ENCODE results near the gene YARS2.
A peak's percentile ranks its signal among the peaks of the same experiment; 100 is the strongest.
"Not testable (repeated sequence)": the region's sequence is repeated elsewhere in the genome, so short reads cannot be mapped to it uniquely, and the experiment has no call there.

YARS2 gene

DNA sequence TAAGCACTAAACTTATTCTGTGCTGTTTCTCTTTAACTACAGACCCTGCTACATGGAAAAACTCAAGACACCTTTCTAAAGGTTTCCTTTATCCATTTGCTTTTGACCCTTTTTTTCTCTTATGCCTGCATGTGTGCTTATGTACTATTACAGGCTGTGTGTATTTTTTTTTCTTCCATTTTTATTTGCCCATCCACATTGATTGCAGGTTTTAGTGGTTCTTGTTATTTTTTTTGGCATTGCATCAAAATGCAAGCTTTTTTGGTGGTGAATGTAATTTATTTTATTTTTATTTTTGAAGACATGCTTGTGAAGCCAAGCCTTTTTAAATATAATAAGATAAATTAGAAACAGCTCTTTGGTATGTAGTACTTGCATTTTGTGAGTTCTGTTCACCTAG is 49.9 kb downstream of the YARS2 start:
- H4K8ac ChIP-seq (ENCODE audit: low read depth, low read length) = no peak overlapping the region
- H3K4me1 ChIP-seq (ENCODE audit: control insufficient read depth in 1 of 2, insufficient read depth in 2 of 2, low read length in 2 of 2) = no peaks in the 10 kb centered on the region
- H3K9me3 ChIP-seq (ENCODE audit: insufficient read depth, low read depth, low read length) = no peaks in the 10 kb centered on the region
- no peak overlapping the region for H2BK5ac ChIP-seq (ENCODE audit: low read depth, low read length, poor library complexity)
- H4K91ac ChIP-seq (ENCODE audit: low read depth, low read length) = no peak overlapping the region
- no peak overlapping the region for H3K14ac ChIP-seq (ENCODE audit: low read length)
- no peak overlapping the region for H3K4me2 ChIP-seq (ENCODE audit: low read length)
- H2BK120ac ChIP-seq (ENCODE audit: insufficient read depth, low read length, poor library complexity) = no peak overlapping the region
- H3K27ac ChIP-seq (ENCODE audit: low read depth, low read length) = no peak overlapping the region
- no peaks in the 10 kb centered on the region for H3K27me3 ChIP-seq (ENCODE audit: insufficient read depth, low read length)
- peaks cover 2 to 4% of the 10 kb centered on the region in 2 experiments for H3K36me3 ChIP-seq (ENCODE audit: control insufficient read depth in 1 of 2, insufficient read depth in 2 of 2, low read length in 2 of 2)
- H4K12ac ChIP-seq (ENCODE audit: low read depth, low read length) = no peak overlapping the region
- no peak overlapping the region for H3K23ac ChIP-seq (ENCODE audit: low read length)
- no peak overlapping the region for H3K4me3 ChIP-seq (ENCODE audit: low read depth, low read length)
- H3K4ac ChIP-seq (ENCODE audit: low read depth, low read length) = no peak overlapping the region
- no peak for DNase-seq
- no peak overlapping the region for H3K18ac ChIP-seq (ENCODE audit: low read length)
- H2AFZ ChIP-seq (ENCODE audit: insufficient read depth, low read length, poor library complexity) = no peak overlapping the region
- no peak overlapping the region for H2BK12ac ChIP-seq (ENCODE audit: low read length)
- H2AK5ac ChIP-seq (ENCODE audit: low read length) = no peak overlapping the region
- H3K9ac ChIP-seq (ENCODE audit: low read length) = no peak overlapping the region
- H3K79me1 ChIP-seq (ENCODE audit: low read length) = no peaks in the 10 kb centered on the region
- no peaks in the 10 kb centered on the region for H3K79me2 ChIP-seq (ENCODE audit: control insufficient read depth, insufficient read depth, low read length, poor library complexity)

DNA sequence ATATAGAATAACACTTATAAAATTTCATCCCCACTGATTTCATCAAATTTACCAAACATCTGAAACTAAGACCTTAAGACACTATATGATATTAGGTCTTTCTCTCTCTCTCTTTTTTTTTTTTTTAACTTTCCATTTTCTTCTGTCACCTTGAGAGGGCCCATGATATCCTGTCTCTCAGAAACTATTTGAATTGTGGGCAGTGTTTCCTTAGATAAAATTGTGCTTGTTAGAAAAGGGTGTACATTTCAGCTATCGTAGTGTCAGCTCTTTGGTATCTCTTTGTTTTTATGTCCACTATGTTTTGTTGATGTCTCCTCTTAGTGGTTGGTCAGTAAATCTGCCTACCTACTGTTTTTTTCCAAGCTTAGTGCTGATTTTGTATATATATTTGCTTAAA is 52.8 kb downstream of the YARS2 start:
- Histone ChIP-seq H4K8ac (ENCODE audit: low read depth, low read length) (no peak overlapping the region), H3K18ac (ENCODE audit: low read length) (no peak overlapping the region), H3K27ac (ENCODE audit: low read depth, low read length) (no peak overlapping the region), H4K91ac (ENCODE audit: low read depth, low read length) (no peak overlapping the region), H3K79me1 (ENCODE audit: low read length) (no peaks in the 10 kb centered on the region), H3K27me3 (ENCODE audit: insufficient read depth, low read length) (no peaks in the 10 kb centered on the region), H3K4me2 (ENCODE audit: low read length) (no peak overlapping the region), H3K23ac (ENCODE audit: low read length) (no peak overlapping the region), H3K14ac (ENCODE audit: low read length) (no peak overlapping the region), H2BK5ac (ENCODE audit: low read depth, low read length, poor library complexity) (no peak overlapping the region), H3K79me2 (ENCODE audit: control insufficient read depth, insufficient read depth, low read length, poor library complexity) (peaks cover 2% of the 10 kb centered on the region), H3K4ac (ENCODE audit: low read depth, low read length) (no peak overlapping the region), H2BK12ac (ENCODE audit: low read length) (no peak overlapping the region), H4K12ac (ENCODE audit: low read depth, low read length) (no peak overlapping the region), H2AFZ (ENCODE audit: insufficient read depth, low read length, poor library complexity) (no peak overlapping the region), H3K4me3 (ENCODE audit: low read depth, low read length) (no peak overlapping the region), H3K36me3 (ENCODE audit: control insufficient read depth in 1 of 2, insufficient read depth in 2 of 2, low read length in 2 of 2) (peaks cover 2 to 4% of the 10 kb centered on the region in 2 experiments), H3K9ac (ENCODE audit: low read length) (no peak overlapping the region), H2AK5ac (ENCODE audit: low read length) (no peak overlapping the region), H3K4me1 (ENCODE audit: control insufficient read depth in 1 of 2, insufficient read depth in 2 of 2, low read length in 2 of 2) (no peaks in the 10 kb centered on the region), H2BK120ac (ENCODE audit: insufficient read depth, low read length, poor library complexity) (no peak overlapping the region), H3K9me3 (ENCODE audit: insufficient read depth, low read depth, low read length) (no peaks in the 10 kb centered on the region)
- no peak for DNase-seq
- WGBS (ENCODE audit: extremely low coverage, insufficient coverage, insufficient read length) = no CpG with 5 or more reads among the region's 1 CpG

DNA sequence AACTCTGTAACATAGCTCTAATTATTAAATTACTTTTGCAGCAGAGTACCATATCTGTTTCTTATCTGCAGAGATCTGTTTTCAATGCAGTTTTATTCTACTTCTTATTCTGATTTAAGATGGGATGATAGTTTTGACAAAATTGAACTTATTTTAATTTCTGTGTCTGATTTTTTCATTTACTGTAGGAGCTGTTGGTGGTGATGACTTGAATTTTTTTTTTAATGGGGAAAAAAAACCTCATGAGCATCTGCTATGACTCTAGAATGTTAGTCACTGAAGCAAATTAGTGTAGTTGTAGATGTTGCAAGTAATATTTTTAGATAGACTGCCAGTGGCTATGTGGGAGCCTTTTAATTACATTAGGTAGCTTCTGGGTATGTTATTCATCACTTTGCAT is 53.2 kb downstream of the YARS2 start:
- Histone ChIP-seq H2BK5ac (ENCODE audit: low read depth, low read length, poor library complexity) (no peak overlapping the region), H3K9me3 (ENCODE audit: insufficient read depth, low read depth, low read length) (no peaks in the 10 kb centered on the region), H3K79me2 (ENCODE audit: control insufficient read depth, insufficient read depth, low read length, poor library complexity) (peaks cover 2% of the 10 kb centered on the region), H3K4me3 (ENCODE audit: low read depth, low read length) (no peak overlapping the region), H3K79me1 (ENCODE audit: low read length) (no peaks in the 10 kb centered on the region), H2AK5ac (ENCODE audit: low read length) (no peak overlapping the region), H2BK120ac (ENCODE audit: insufficient read depth, low read length, poor library complexity) (no peak overlapping the region), H3K4me1 (ENCODE audit: control insufficient read depth in 1 of 2, insufficient read depth in 2 of 2, low read length in 2 of 2) (no peaks in the 10 kb centered on the region), H3K27me3 (ENCODE audit: insufficient read depth, low read length) (no peaks in the 10 kb centered on the region), H4K12ac (ENCODE audit: low read depth, low read length) (no peak overlapping the region), H4K91ac (ENCODE audit: low read depth, low read length) (no peak overlapping the region), H3K9ac (ENCODE audit: low read length) (no peak overlapping the region), H3K14ac (ENCODE audit: low read length) (no peak overlapping the region), H2AFZ (ENCODE audit: insufficient read depth, low read length, poor library complexity) (no peak overlapping the region), H3K4me2 (ENCODE audit: low read length) (no peak overlapping the region), H4K8ac (ENCODE audit: low read depth, low read length) (no peak overlapping the region), H3K36me3 (ENCODE audit: control insufficient read depth in 1 of 2, insufficient read depth in 2 of 2, low read length in 2 of 2) (peaks cover 2% of the 10 kb centered on the region in 2 experiments), H3K23ac (ENCODE audit: low read length) (no peak overlapping the region), H2BK12ac (ENCODE audit: low read length) (no peak overlapping the region), H3K4ac (ENCODE audit: low read depth, low read length) (no peak overlapping the region), H3K18ac (ENCODE audit: low read length) (no peak overlapping the region), H3K27ac (ENCODE audit: low read depth, low read length) (no peak overlapping the region)
- no peak for DNase-seq

DNA sequence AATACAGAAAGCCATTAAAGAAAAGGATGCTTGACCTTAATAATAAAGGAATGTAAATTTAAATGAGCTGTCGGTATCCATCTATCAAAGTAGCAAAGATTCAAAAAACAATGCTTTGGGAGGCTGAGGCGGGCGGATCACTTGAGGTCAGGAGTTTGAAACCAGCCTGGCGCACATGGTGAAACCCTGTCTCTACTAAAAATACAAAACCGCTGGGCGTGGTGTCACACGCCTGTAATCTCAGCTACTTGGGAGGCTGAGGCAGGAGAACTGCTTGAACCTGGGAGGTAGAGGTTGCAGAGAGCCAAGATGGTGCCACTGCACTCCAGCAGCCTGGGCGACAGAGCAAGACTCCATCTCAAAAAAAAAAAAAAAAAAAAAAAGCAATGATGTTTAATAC is 56.3 kb downstream of the YARS2 start:
- no CpG with 5 or more reads among the region's 8 CpGs for WGBS (ENCODE audit: extremely low coverage, insufficient coverage, insufficient read length)
- H2BK12ac ChIP-seq (ENCODE audit: low read length); H2AK5ac ChIP-seq (ENCODE audit: low read length); H2BK5ac ChIP-seq (ENCODE audit: low read depth, low read length, poor library complexity); H3K4me3 ChIP-seq (ENCODE audit: low read depth, low read length); H2AFZ ChIP-seq (ENCODE audit: insufficient read depth, low read length, poor library complexity); H3K36me3 ChIP-seq (ENCODE audit: control insufficient read depth in 1 of 2, insufficient read depth in 2 of 2, low read length in 2 of 2); H3K4me1 ChIP-seq (ENCODE audit: control insufficient read depth in 1 of 2, insufficient read depth in 2 of 2, low read length in 2 of 2); H3K14ac ChIP-seq (ENCODE audit: low read length); H3K4ac ChIP-seq (ENCODE audit: low read depth, low read length); H4K12ac ChIP-seq (ENCODE audit: low read depth, low read length); H2BK120ac ChIP-seq (ENCODE audit: insufficient read depth, low read length, poor library complexity); H3K27me3 ChIP-seq (ENCODE audit: insufficient read depth, low read length); H3K4me2 ChIP-seq (ENCODE audit: low read length); H3K79me1 ChIP-seq (ENCODE audit: low read length); H4K91ac ChIP-seq (ENCODE audit: low read depth, low read length); H4K8ac ChIP-seq (ENCODE audit: low read depth, low read length); H3K18ac ChIP-seq (ENCODE audit: low read length); H3K9ac ChIP-seq (ENCODE audit: low read length); H3K27ac ChIP-seq (ENCODE audit: low read depth, low read length); H3K23ac ChIP-seq (ENCODE audit: low read length); H3K79me2 ChIP-seq (ENCODE audit: control insufficient read depth, insufficient read depth, low read length, poor library complexity); H3K9me3 ChIP-seq (ENCODE audit: insufficient read depth, low read depth, low read length); DNase-seq: not testable (repeated sequence)

DNA sequence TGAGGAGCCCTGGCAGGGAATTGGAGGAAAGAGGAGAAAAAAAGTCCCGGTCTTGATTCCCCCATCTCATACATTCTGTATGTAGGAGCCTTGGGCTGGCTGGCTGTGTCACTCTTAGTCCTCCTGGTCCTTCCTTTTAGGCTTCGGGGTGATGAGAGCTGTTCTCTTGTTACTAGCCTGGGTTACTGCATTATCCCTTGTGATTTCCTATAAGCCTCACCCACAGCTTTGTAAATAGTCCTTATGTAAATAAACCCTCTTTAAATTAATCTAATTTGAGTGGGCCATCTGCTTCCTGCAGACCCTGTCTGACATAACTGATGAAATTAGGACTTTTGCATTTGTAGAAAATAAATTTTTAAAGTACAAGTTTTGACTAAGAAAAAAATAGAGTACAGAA is 57.4 kb downstream of the YARS2 start:
- H2BK12ac ChIP-seq (ENCODE audit: low read length) = no peak overlapping the region
- H3K4me3 ChIP-seq (ENCODE audit: low read depth, low read length) = no peak overlapping the region
- H3K9ac ChIP-seq (ENCODE audit: low read length) = no peak overlapping the region
- H3K14ac ChIP-seq (ENCODE audit: low read length) = no peak overlapping the region
- no peak overlapping the region for H3K23ac ChIP-seq (ENCODE audit: low read length)
- no peak overlapping the region for H4K12ac ChIP-seq (ENCODE audit: low read depth, low read length)
- H3K4me1 ChIP-seq (ENCODE audit: control insufficient read depth in 1 of 2, insufficient read depth in 2 of 2, low read length in 2 of 2) = no peaks in the 10 kb centered on the region
- no peak overlapping the region for H2BK5ac ChIP-seq (ENCODE audit: low read depth, low read length, poor library complexity)
- no peak overlapping the region for H2BK120ac ChIP-seq (ENCODE audit: insufficient read depth, low read length, poor library complexity)
- H4K91ac ChIP-seq (ENCODE audit: low read depth, low read length) = no peak overlapping the region
- no peaks in the 10 kb centered on the region for H3K79me1 ChIP-seq (ENCODE audit: low read length)
- H2AK5ac ChIP-seq (ENCODE audit: low read length) = no peak overlapping the region
- no peak overlapping the region for H3K4me2 ChIP-seq (ENCODE audit: low read length)
- peaks cover 2% of the 10 kb centered on the region for H3K79me2 ChIP-seq (ENCODE audit: control insufficient read depth, insufficient read depth, low read length, poor library complexity)
- H3K9me3 ChIP-seq (ENCODE audit: insufficient read depth, low read depth, low read length) = no peaks in the 10 kb centered on the region
- H3K36me3 ChIP-seq (ENCODE audit: control insufficient read depth in 1 of 2, insufficient read depth in 2 of 2, low read length in 2 of 2) = peaks cover 2% of the 10 kb centered on the region in 2 experiments
- H3K27ac ChIP-seq (ENCODE audit: low read depth, low read length) = no peak overlapping the region
- peak overlapping the region; percentile 30 for H3K18ac ChIP-seq (ENCODE audit: low read length)
- no peak overlapping the region for H2AFZ ChIP-seq (ENCODE audit: insufficient read depth, low read length, poor library complexity)
- DNase-seq = no peak
- no peak overlapping the region for H4K8ac ChIP-seq (ENCODE audit: low read depth, low read length)
- H3K4ac ChIP-seq (ENCODE audit: low read depth, low read length) = no peak overlapping the region
- WGBS (ENCODE audit: extremely low coverage, insufficient coverage, insufficient read length) = no CpG with 5 or more reads among the region's 2 CpGs
- H3K27me3 ChIP-seq (ENCODE audit: insufficient read depth, low read length) = no peaks in the 10 kb centered on the region

Measured in trophoblast cell (in vitro differentiated cells and primary cell).